Measurements from ENCODE around the gene EMC1. TPM values are rescaled to one million over a fixed set of nuclear protein-coding genes. Genes with fewer than 3 reads are reported as not detected.

Gene EMC1
- total RNA-seq, 2 donors from 2014 or later: 59.0 to 67.5 TPM

DNA sequence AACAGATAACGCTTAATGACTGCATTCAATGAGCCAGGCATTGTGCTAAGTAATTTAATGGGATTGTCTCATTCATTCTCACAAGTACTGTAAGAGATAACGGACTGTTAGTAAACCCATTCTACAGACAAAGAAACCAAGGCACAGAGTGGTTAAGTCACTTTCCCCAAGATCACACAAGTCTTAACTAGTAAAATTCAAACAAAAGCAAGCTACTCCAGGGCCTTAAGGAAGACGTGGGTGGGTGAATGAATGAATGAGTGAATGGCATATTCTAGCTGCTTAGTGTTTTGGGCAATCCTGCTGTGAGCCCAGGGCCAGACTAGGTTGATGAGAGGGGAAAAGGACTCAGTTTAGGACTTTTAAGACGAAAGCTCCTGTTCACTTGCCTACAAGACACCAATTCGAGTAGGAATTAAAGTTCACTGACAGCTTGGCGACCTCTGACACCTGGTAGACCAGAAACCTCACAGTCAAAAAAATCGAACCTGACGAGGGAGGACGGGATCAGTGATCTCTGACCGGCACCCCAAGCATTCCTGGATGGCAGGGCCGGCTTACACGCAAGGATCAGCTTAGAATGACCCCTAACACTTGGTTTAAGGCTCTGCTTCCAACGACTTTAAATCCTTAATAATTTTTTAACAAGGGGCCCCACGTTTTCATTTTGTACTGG, 557 bp downstream of the EMC1 start:
- H3K4me3 ChIP-seq (ENCODE audit: low read length): peak overlapping the region; percentile 99
- H3K36me3 ChIP-seq (ENCODE audit: control insufficient read depth, insufficient read depth, low read length): peaks cover 15% of the 10 kb centered on the region
- Mint-ChIP-seq H3K4me1 (peaks cover 16% of the 10 kb centered on the region), H3K4me3 (peak overlapping the region; percentile 94), H3K27me3 (ENCODE audit: insufficient read depth) (no peaks in the 10 kb centered on the region), H3K27ac (peak overlapping the region; percentile 98), H3K36me3 (ENCODE audit: low read depth) (peaks cover 9% of the 10 kb centered on the region), H3K9me3 (no peaks in the 10 kb centered on the region)
- no peaks in the 10 kb centered on the region for H3K4me1 ChIP-seq (ENCODE audit: control insufficient read depth, insufficient read depth, low read length)
- TF ChIP-seq, protein P1, sequence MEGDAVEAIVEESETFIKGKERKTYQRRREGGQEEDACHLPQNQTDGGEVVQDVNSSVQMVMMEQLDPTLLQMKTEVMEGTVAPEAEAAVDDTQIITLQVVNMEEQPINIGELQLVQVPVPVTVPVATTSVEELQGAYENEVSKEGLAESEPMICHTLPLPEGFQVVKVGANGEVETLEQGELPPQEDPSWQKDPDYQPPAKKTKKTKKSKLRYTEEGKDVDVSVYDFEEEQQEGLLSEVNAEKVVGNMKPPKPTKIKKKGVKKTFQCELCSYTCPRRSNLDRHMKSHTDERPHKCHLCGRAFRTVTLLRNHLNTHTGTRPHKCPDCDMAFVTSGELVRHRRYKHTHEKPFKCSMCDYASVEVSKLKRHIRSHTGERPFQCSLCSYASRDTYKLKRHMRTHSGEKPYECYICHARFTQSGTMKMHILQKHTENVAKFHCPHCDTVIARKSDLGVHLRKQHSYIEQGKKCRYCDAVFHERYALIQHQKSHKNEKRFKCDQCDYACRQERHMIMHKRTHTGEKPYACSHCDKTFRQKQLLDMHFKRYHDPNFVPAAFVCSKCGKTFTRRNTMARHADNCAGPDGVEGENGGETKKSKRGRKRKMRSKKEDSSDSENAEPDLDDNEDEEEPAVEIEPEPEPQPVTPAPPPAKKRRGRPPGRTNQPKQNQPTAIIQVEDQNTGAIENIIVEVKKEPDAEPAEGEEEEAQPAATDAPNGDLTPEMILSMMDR (conservative IDR thresholded peaks at IDR 0.05): no peak
- H3K9ac ChIP-seq (ENCODE audit: extremely low read depth, low read length, poor library complexity, severe bottlenecking): peak overlapping the region; percentile 91
- no peaks in the 10 kb centered on the region for H3K27me3 ChIP-seq (ENCODE audit: control insufficient read depth, insufficient read depth, low read length, poor library complexity, severe bottlenecking)
- no peaks in the 10 kb centered on the region for H3K9me3 ChIP-seq (ENCODE audit: control insufficient read depth, low read length)
- peak; percentile 61 for DNase-seq
- peak overlapping the region; percentile 99 for H3K27ac ChIP-seq (ENCODE audit: low read depth, low read length)
- WGBS, 2 experiments (ENCODE audit: insufficient coverage in 1 of 2, insufficient read length in 1 of 2): 8 to 11% methylated on average over 13 to 14 of the region's 14 CpGs

DNA sequence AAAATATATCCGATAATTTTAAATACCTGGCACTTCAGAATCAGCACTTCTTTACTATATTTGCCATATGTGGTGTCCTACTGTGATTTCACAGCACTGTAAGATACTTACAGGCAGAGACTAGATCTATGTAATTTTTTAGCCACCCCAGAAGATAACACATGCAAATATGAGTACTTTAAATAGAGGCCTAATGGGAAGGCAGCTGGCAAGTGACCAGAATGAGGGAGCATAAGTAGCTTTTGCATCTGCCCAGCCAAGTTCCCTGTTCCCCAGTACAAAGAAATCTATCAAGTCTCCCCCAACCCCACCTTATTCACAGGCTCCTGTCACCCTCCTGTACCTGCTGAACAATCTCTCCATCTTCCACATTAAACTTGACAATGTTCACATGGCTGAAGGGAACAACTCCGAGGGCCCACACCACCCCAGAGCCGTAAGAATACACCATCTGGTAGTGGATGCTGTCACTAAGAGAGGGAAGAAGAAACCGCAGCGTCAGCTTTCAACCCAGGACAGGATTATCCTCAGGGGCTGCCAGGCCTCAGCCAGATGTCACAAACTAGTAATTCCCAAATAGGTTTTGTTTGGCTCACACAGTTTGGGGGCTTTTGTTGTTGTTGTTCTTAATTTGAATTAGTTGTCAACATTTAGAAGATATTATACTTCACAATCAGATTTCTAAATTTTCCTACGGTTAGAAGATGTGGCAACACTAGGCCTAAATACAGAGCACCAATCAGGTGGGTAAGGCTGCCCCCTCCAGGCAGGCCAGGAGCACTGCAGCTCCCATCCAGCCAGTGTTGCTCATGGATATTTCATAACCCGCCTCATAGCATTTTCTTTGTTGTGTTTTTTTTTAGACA, 10.4 kb downstream of the EMC1 start:
- no peaks in the 10 kb centered on the region for H3K9me3 Mint-ChIP-seq
- no peak overlapping the region for H3K4me3 ChIP-seq (ENCODE audit: low read length)
- DNase-seq: peak; percentile 79
- no peak overlapping the region for H3K9ac ChIP-seq (ENCODE audit: extremely low read depth, low read length, poor library complexity, severe bottlenecking)
- no peaks in the 10 kb centered on the region for H3K27me3 Mint-ChIP-seq (ENCODE audit: insufficient read depth)
- WGBS, 2 experiments (ENCODE audit: insufficient coverage in 1 of 2, insufficient read length in 1 of 2): 89 to 100% methylated on average over 2 to 7 of the region's 7 CpGs
- no peak overlapping the region for H3K27ac Mint-ChIP-seq
- no peaks in the 10 kb centered on the region for H3K9me3 ChIP-seq (ENCODE audit: control insufficient read depth, low read length)
- TF ChIP-seq, protein P1 (conservative IDR thresholded peaks at IDR 0.05): peak; percentile 93
- peaks cover 82% of the 10 kb centered on the region for H3K36me3 ChIP-seq (ENCODE audit: control insufficient read depth, insufficient read depth, low read length)
- no peaks in the 10 kb centered on the region for H3K27me3 ChIP-seq (ENCODE audit: control insufficient read depth, insufficient read depth, low read length, poor library complexity, severe bottlenecking)
- no peaks in the 10 kb centered on the region for H3K4me1 Mint-ChIP-seq
- no peaks in the 10 kb centered on the region for H3K4me1 ChIP-seq (ENCODE audit: control insufficient read depth, insufficient read depth, low read length)
- peaks cover 67% of the 10 kb centered on the region for H3K36me3 Mint-ChIP-seq (ENCODE audit: low read depth)
- no peak overlapping the region for H3K4me3 Mint-ChIP-seq
- no peak overlapping the region for H3K27ac ChIP-seq (ENCODE audit: low read depth, low read length)

DNA sequence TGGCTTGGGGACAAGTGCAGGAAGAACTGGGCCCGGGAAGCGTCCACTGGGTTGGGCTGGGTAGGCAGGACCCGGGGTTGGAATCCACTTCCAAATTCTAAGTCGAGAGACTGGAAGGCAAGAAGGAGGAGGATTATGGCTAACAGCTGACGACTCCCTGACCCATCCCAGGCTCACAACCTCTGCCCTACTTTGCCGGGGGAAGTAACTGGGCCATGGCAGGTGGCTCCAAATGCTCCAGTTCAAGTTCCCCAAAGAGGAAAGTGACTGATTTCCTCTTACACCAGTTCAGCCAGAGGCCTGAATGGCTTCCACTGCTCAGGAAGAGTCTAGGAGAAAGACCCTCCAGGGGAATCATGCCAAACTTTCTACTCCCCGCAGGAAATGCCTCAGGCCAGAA, 11.4 kb downstream of the EMC1 start:
- Histone ChIP-seq H3K9ac (ENCODE audit: extremely low read depth, low read length, poor library complexity, severe bottlenecking) (no peak overlapping the region), H3K27me3 (ENCODE audit: control insufficient read depth, insufficient read depth, low read length, poor library complexity, severe bottlenecking) (no peaks in the 10 kb centered on the region), H3K4me1 (ENCODE audit: control insufficient read depth, insufficient read depth, low read length) (no peaks in the 10 kb centered on the region), H3K27ac (ENCODE audit: low read depth, low read length) (no peak overlapping the region), H3K4me3 (ENCODE audit: low read length) (no peak overlapping the region), H3K36me3 (ENCODE audit: control insufficient read depth, insufficient read depth, low read length) (peaks cover 84% of the 10 kb centered on the region), H3K9me3 (ENCODE audit: control insufficient read depth, low read length) (no peaks in the 10 kb centered on the region)
- TF ChIP-seq, protein P1 (conservative IDR thresholded peaks at IDR 0.05): no peak
- Mint-ChIP-seq H3K27me3 (ENCODE audit: insufficient read depth) (no peaks in the 10 kb centered on the region), H3K4me1 (no peaks in the 10 kb centered on the region), H3K27ac (no peak overlapping the region), H3K36me3 (ENCODE audit: low read depth) (peaks cover 75% of the 10 kb centered on the region), H3K9me3 (no peaks in the 10 kb centered on the region), H3K4me3 (no peak overlapping the region)
- DNase-seq: no peak
- WGBS, 2 experiments (ENCODE audit: insufficient coverage in 1 of 2, insufficient read length in 1 of 2): 93 to 100% methylated on average over 6 to 7 of the region's 7 CpGs

All from endodermal cell (in vitro differentiated cells).